LNCAP (cell line): ENCODE results near the gene SDC1.

Experiments
- TF ChIP-seq, protein P1 (sequence below): fragments of 450-650 bp; IDR thresholded peaks from 2 replicates; pipeline ENCODE4 v1.5.1; 2017; ENCODE audit warnings: mild to moderate bottlenecking

The SDC1 gene

GRCh38 chr2:20212871-20213503 lies 11.9 kb downstream of the SDC1 start:
- TF ChIP-seq, protein P1, sequence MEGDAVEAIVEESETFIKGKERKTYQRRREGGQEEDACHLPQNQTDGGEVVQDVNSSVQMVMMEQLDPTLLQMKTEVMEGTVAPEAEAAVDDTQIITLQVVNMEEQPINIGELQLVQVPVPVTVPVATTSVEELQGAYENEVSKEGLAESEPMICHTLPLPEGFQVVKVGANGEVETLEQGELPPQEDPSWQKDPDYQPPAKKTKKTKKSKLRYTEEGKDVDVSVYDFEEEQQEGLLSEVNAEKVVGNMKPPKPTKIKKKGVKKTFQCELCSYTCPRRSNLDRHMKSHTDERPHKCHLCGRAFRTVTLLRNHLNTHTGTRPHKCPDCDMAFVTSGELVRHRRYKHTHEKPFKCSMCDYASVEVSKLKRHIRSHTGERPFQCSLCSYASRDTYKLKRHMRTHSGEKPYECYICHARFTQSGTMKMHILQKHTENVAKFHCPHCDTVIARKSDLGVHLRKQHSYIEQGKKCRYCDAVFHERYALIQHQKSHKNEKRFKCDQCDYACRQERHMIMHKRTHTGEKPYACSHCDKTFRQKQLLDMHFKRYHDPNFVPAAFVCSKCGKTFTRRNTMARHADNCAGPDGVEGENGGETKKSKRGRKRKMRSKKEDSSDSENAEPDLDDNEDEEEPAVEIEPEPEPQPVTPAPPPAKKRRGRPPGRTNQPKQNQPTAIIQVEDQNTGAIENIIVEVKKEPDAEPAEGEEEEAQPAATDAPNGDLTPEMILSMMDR, result no peak

GRCh38 chr2:20212459-20212870 lies 12.5 kb downstream of the SDC1 start:
- TF ChIP-seq, protein P1, result no peak

DNA sequence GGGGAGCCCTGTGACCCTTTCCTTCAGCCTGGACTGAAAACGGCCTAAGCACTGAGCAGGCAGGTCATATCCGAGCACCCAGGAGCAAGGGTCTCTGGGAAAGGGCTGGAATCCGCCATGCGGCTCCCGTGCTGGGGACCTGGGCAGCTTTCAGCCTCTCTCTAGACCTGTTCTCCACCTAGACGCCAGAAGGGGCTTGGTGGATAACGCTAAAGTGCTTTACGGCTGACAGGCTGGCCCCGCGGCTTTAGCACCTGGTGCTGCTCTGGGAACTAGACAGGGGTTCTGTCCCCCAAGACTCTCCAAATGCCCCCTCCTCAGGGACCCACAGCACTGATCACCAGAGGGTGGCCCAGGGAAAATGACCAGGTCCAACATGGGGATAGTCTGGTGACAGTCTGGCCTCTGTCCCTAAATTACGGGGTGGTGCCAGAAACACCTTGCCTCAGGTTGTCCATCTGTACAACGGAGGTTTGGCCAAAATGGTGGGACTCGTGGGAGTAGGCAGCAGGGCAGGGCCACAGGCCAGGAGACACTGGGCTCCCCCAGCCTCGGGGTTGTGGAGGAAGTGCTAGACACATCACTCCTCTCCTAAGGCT lies 13.0 kb downstream of the SDC1 start:
- TF ChIP-seq, protein P1, result no peak

DNA sequence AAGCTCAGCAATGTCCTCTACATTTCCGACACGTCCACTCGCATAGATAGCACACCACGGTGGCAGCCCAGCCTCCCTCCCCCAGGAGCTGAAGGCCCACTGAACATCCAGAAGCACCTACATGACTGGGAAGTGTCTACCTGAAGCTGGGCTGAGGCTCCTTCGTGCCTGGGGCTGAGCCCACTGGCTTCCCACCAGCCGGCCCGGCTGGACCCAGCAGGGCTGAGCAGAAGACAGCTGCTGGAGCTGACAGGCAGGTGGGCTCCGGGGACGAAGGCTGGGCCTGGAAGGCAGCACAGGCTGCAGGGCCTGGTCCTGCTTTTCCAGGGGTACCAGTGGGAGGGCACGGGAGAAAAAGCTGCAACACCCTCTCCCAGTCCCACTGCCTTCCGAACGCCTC lies 13.5 kb downstream of the SDC1 start:
- TF ChIP-seq, protein P1, result no peak

DNA sequence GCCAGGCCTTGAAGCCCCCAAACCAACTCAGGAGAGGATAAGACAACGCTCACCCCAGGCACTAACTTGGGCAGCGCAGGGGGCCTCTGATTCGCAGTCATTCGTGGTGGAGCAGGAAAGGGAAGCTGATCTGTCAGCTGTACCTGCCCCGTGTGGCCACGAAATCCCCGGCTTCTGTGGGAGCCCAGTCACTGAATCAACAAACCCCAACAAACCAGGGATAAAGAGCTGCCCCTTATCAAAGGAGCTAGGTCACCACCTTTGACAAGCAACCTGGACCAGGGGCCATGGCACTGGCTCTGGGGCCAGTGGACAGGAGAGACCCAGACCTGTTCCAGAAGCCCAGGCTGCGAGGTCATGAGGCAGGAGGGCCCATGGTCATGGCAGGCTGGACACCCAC lies 14.5 kb downstream of the SDC1 start:
- TF ChIP-seq, protein P1, result no peak

GRCh38 chr2:20209373-20210109 lies 15.4 kb downstream of the SDC1 start:
- TF ChIP-seq, protein P1, result no peak

DNA sequence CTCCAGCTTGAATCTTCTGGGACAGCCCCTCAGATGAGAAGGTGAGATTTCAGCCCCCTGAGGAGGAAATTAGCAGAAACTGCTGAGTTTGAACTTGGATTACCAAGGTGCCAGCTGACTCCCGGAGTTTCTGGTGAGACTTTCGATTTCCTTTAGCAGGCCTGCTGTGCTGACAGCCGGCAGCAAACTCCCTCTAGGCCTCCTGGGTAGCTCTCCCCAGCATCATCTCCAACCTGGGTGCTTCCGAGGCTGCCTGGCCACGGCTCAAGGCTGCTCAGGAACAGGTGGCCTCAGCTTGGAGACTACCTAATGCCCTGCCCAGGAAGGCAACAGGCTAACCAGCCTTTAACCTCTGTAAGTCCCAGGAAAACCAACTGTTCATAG lies 16.5 kb downstream of the SDC1 start:
- TF ChIP-seq, protein P1, result no peak
